HG03108 (cell line): ENCODE data around the gene SPOCK1.
"Not testable (repeated sequence)": the region's sequence is repeated elsewhere in the genome, so short reads cannot be mapped to it uniquely, and the experiment has no call there.

ENCODE experiments used
- ATAC-seq: cut with Tn5 transposase; IDR thresholded peaks from one replicate; pipeline ENCODE4 v1.9.1; 2021; ENCODE audit warnings: moderate library complexity; ENCODE audit not compliant: unreplicated experiment

The SPOCK1 gene

GRCh38 chr5:137498736-137499505 is at the start of gene SPOCK1:
Gene SPOCK1 (minus strand): TSS chr5:137499326.
- no peak for ATAC-seq

DNA sequence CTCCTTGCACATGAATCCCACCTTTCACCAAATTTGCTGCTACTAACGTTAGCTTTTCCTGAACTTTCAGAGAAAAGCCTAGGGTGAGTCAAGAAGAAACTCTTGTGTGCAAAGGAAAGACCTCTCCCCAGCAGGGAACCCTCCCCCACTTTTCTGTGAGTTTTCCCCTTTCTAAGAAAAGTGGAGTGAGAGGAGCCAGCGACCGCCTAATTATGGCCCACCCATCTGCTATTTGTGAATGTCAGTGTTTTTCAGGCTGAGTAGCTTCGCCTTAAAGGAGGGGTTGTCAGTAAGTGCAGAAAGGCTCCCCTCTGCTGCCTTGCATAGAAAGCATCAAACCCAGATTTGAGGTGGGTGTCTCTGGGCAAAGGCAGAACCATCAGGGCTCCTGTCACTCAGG is 46.8 kb upstream of the SPOCK1 start:
- no peak for ATAC-seq

DNA sequence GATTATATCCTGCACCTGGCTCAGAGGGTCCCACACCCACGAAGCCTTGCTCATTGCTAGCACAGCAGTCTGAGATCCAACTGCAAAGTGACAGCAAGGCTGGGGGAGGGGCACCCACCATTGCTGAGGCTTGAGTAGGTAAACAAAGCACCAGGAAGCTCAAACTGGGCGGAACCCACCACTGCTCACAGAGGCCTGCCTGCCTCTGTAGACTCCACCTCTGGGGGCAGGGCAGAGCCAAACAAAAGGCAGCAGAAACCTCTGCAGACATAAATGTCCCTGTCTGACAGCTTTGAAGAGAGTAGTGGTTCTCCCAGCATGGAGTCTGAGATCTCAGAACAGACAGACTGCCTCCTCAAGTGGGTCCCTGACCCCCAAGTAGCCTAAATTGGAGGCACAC is 36.3 kb upstream of the SPOCK1 start:
- ATAC-seq, result not testable (repeated sequence)

GRCh38 chr5:137533963-137534362 is 34.8 kb upstream of the SPOCK1 start:
- no peak for ATAC-seq

DNA sequence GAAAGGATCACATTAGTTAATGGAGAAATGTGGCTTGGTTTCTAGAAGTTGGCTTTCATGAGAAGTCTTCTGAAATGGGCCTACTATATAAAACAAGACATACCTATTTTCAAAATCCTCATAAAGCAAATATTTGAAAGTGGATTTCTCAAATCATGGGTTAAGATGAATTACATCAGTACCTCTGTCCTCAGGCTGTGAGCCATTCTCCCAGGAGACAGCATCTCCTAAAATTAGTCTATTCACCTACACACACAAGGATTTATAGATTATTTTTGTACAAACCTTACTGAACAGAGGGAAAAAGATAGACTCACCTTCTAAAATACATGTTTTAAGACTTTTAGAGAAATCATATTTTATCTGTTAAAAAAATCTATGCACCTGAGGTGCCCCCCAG is 32.1 kb upstream of the SPOCK1 start:
- no peak for ATAC-seq

DNA sequence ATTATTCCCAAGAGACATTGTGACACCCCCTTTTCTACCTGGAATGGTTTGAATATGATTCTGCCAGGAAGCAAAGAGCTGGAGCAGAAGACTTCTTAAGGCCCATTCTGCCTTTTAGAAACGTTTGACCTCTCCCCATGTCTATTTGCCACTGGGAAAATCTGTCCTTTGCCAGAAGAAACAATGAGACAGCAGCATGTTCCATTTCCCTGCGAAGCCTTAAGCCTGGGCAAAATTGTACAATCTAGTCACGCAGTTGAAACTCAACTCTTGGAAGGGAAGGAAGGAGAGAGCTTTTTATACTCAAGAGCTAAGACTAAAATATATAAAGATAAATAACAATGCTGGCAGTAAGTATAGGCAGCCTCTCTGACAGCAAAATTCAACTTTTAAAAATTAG is 22.1 kb upstream of the SPOCK1 start:
- ATAC-seq, result no peak

GRCh38 chr5:137516961-137517360 is 17.8 kb upstream of the SPOCK1 start:
- ATAC-seq, result no peak

DNA sequence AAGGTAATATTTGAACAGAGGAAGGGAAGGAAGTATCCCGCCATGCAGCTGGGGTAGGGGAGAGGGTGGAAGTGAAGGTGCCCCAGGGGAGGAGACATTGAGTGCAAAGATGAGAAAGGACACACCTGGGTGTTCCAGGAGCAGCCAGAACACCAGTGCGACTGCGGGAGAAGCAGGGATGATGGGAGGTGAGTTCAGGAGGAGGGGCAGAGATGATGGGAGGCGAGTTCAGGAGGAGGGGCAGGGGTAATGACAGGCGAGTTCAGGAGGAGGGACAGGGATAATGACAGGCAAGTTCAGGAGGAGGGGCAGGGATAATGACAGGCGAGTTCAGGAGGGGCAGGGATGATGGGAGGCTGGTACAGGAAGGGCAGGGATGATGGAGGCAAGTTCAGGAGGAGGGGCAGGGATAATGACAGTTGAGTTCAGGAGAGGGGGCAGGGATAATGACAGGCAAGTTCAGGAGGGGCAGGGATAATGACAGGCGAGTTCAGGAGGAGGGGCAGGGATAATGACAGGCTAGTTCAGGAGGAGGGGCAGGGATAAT is 17.2 kb upstream of the SPOCK1 start:
- ATAC-seq, result no peak

DNA sequence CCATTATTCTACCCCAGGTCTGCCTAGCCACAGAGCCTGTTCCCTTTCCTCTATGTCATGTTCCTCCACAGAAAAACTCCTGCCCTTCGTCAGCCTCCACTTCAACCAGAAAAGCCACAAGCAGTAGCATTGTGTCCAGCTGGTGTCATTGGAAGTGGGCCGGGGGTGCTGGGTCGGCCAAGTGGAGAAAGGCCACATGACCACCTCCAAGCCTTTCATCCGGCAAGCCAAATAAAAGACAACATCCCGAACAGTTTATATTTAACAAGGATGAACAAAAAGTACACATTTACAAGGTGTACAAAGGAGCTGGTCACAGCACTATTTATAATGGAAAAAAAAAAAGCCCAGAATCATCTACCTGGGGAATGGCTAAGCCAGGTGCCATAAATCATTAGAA is 16.1 kb upstream of the SPOCK1 start:
- ATAC-seq, result no peak

GRCh38 chr5:137510671-137511070 is 11.5 kb upstream of the SPOCK1 start:
- no peak for ATAC-seq

GRCh38 chr5:137507150-137507549 is 8.0 kb upstream of the SPOCK1 start:
- ATAC-seq, result no peak

DNA sequence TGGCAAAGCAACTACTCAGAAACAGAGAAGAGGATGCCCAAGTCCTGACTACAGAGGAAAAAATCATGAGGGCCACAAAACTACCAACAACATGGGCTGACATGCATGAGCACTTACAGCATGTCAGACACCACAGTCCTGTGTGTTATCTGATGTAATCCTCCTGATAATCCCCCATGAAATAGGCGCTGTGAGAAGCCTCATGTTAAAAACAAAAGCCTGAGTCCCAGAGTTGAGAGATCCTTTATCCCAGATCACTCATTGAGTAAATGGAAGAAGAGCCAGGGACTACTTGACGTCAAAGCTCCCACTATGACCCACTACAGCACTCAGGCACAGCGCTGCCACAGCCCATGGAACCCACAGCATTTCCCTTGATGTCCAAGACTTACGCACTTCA is 7.2 kb upstream of the SPOCK1 start:
- no peak for ATAC-seq

DNA sequence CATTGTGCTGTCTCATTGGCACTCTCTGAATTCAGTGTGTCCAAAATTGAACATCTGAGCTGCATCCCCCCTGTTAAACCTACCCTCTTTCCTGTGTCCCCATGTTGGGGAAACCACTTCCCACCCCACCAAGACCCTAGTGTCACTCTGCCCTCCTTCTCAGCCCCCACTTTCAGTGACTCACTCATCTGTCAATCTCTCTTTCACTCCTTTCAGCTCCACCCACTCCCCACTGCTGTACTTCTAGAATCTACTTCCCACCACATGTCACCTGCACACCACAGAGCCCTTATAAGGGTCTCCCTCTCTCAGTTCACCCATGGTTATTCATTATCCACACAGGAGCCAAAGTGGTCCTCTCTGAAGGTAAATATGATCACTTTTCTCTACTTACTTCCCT is 5.8 kb upstream of the SPOCK1 start:
- no peak for ATAC-seq

DNA sequence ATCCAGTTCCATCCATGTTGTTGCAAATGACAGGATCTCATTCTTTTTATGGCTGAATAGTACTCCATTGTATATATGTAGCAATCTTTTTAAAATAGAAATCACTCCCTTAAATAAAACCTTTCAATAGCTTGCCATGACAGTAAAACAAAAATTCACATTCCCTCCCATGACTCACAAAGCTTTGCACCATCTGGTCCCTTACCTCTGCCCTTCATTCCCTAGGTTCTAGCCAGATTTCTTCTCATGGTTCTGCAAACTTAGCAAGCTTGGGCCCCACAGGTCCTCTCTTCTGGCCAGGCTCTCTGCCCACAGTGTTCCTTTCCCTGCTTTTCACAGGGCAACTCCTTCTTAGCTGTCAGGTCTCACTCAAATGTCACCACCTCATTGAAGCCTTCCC is 4.3 kb upstream of the SPOCK1 start:
- no peak for ATAC-seq

DNA sequence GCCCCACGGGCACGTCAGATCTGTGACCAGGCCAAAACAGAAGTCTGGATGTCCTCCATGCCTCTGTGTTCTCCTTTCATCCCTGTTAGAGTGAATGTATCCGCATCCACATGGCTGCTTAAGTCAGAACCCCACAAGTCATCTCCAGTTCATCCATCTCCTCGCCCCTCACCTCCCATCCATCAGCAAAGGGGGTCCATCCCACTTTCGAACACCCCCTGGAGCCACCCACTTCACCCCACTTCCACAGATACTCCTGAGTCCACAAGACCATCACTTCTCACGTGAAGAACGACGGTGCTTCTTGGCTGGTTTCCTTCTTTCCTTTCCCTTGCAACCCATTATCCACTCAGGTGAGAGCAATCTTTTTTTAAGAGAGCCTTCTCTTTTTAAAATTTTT is 3.5 kb upstream of the SPOCK1 start:
- ATAC-seq, result no peak

GRCh38 chr5:137501846-137502406 is 2.8 kb upstream of the SPOCK1 start:
- ATAC-seq, result no peak

GRCh38 chr5:137501226-137501625 is 2.1 kb upstream of the SPOCK1 start:
- no peak for ATAC-seq

GRCh38 chr5:137500615-137501225 is 1.6 kb upstream of the SPOCK1 start:
- no peak for ATAC-seq

- not testable (repeated sequence) for ATAC-seq
Observed at GRCh38 chr5:137499506-137499847, 351 bp upstream of the SPOCK1 start.

DNA sequence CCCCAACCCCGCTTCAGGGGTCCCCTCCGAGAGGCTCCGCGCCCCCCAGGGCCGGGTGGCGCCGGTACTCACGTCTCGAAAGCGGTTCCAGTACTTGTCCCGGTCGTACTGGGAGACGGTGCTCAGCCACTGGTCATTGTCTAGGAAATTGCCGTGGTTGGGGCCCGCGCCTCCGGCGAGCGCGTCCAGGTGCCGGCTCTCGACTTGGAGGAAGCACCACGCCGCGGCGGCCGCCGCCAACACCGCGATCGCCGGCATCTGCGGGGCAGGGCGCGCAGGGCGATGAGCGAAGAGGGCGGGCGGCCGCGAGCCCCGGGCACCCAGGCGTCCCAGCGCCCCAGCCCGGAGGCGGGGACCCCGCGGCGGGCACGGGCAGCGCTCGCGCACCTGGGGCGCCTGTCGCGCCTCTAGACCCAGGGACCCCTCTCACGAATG is 808 bp downstream of the SPOCK1 start:
- no peak for ATAC-seq

GRCh38 chr5:137497396-137498290 is 1.5 kb downstream of the SPOCK1 start:
- no peak for ATAC-seq
